ENCODE results near the gene LRMDA. TPM values are rescaled to one million over a fixed set of nuclear protein-coding genes. Genes with fewer than 3 reads are reported as not detected.
"Not testable (repeated sequence)": the region's sequence is repeated elsewhere in the genome, so short reads cannot be mapped to it uniquely, and the experiment has no call there.

Gene LRMDA
- total and polyA plus RNA-seq, 7 donors: 2.8 to 22.2 (median 9.0) TPM

- intact Hi-C loops (cut with DNase I): no loop called here
- Histone ChIP-seq H3K27ac (no peak overlapping the region), H3K4me3 (no peak overlapping the region), H3K36me3 (no peaks in the 10 kb centered on the region), H3K27me3 (no peaks in the 10 kb centered on the region), H3K9me3 (no peaks in the 10 kb centered on the region), H3K4me1 (peaks cover 0 to 13% (median 0%) of the 10 kb centered on the region in 4 donors)
- DNase-seq: no peak
- TF ChIP-seq CTCF (IDR thresholded peaks at IDR 0.05) (no peak), POLR2A (IDR thresholded peaks at IDR 0.05) (no peak), POLR2AphosphoS5 (IDR thresholded peaks at IDR 0.05) (no peak), EP300 (IDR thresholded peaks at IDR 0.05) (no peak)
Observed at GRCh38 chr10:75620356-75620755, 188.9 kb downstream of the LRMDA start.

DNA sequence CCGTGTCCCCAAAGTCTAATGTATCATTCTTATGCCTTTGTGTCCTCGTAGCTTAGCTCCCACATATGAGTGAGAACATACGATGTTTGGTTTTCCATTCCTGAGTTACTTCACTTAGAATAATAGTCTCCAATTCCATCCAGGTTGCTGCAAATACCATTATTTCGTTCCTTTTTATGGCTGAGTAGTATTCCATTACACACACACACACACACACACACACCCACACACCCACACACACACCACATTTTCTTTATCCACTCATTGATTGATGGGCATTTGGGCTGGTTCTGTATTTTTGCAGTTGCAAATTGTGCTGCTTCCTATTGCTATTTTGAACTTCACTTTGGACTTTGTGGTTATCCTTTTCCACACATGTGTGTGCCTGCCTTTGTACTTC, 189.6 kb downstream of the LRMDA start:
- DNase-seq; intact Hi-C loops (cut with DNase I): not testable (repeated sequence)

GRCh38 chr10:75622503-75622902, 191.1 kb downstream of the LRMDA start:
- H3K9me3 ChIP-seq: no peaks in the 10 kb centered on the region
- 88 to 92% methylated on average over 1 of the region's 1 CpG for WGBS, 2 donors
- TF ChIP-seq POLR2A (IDR thresholded peaks at IDR 0.05) (no peak), CTCF (IDR thresholded peaks at IDR 0.05) (no peak), POLR2AphosphoS5 (IDR thresholded peaks at IDR 0.05) (no peak), EP300 (IDR thresholded peaks at IDR 0.05) (no peak)

More for the DNA sequence above, 189.6 kb downstream of the LRMDA start:
- not testable (repeated sequence) for H3K4me3 ChIP-seq, H3K36me3 ChIP-seq, H3K27ac ChIP-seq, H3K9me3 ChIP-seq, H3K27me3 ChIP-seq
- 92 to 94% methylated on average over 4 of the region's 4 CpGs for WGBS, 2 donors
- H3K4me1 ChIP-seq: peaks cover 0 to 13% (median 0%) of the 10 kb centered on the region in 4 donors

GRCh38 chr10:75623310-75624093, 192.1 kb downstream of the LRMDA start:
- H3K36me3 ChIP-seq: no peaks in the 10 kb centered on the region
- no peak for DNase-seq
- intact Hi-C loops (cut with DNase I): no loop called here
- TF ChIP-seq POLR2A (IDR thresholded peaks at IDR 0.05): no peak
- no peak for TF ChIP-seq EP300 (IDR thresholded peaks at IDR 0.05)
- TF ChIP-seq POLR2AphosphoS5 (IDR thresholded peaks at IDR 0.05): no peak
- no peak for TF ChIP-seq CTCF (IDR thresholded peaks at IDR 0.05)
- no peak overlapping the region for H3K4me3 ChIP-seq
- peaks cover 0 to 13% (median 0%) of the 10 kb centered on the region in 4 donors for H3K4me1 ChIP-seq
- H3K9me3 ChIP-seq: no peaks in the 10 kb centered on the region
- H3K27me3 ChIP-seq: no peaks in the 10 kb centered on the region
- WGBS, 2 donors: 65 to 76% methylated on average over 10 of the region's 10 CpGs
- H3K27ac ChIP-seq: no peak overlapping the region

More at GRCh38 chr10:75622503-75622902, 191.1 kb downstream of the LRMDA start:
- intact Hi-C loops (cut with DNase I): no loop called here
- no peak overlapping the region for H3K4me3 ChIP-seq
- no peak overlapping the region for H3K27ac ChIP-seq
- no peaks in the 10 kb centered on the region for H3K27me3 ChIP-seq
- peaks cover 0 to 13% (median 0%) of the 10 kb centered on the region in 4 donors for H3K4me1 ChIP-seq
- H3K36me3 ChIP-seq: no peaks in the 10 kb centered on the region
- DNase-seq: no peak

- no peak overlapping the region for H3K27ac ChIP-seq
- TF ChIP-seq CTCF (IDR thresholded peaks at IDR 0.05) (no peak), EP300 (IDR thresholded peaks at IDR 0.05) (no peak), POLR2A (IDR thresholded peaks at IDR 0.05) (no peak), POLR2AphosphoS5 (IDR thresholded peaks at IDR 0.05) (no peak)
- H3K36me3 ChIP-seq: no peaks in the 10 kb centered on the region
- WGBS, 2 donors: 82 to 89% methylated on average over 1 of the region's 1 CpG
- H3K27me3 ChIP-seq: no peaks in the 10 kb centered on the region
- H3K9me3 ChIP-seq: no peaks in the 10 kb centered on the region
- intact Hi-C loops (cut with DNase I): no loop called here
- peaks cover 0 to 13% (median 0%) of the 10 kb centered on the region in 4 donors for H3K4me1 ChIP-seq
- H3K4me3 ChIP-seq: no peak overlapping the region
- no peak for DNase-seq
Observed at GRCh38 chr10:75624638-75625037, 193.2 kb downstream of the LRMDA start.

Measured in sigmoid colon (tissue), 7 donors.